Neutrophil (primary cell): Measurements from ENCODE around the gene ACOX1.

Source experiments
- H3K27ac ChIP-seq: fragments of 200-600 bp; sonication (generic); 2 replicates; pipeline ENCODE4 v1.5.1; 2016; ENCODE audit warnings: mild to moderate bottlenecking, moderate library complexity
- H3K27me3 ChIP-seq: fragments of 200-600 bp; sonication (generic); 2 replicates; pipeline ENCODE4 v1.6.0; 2016; ENCODE audit warnings: mild to moderate bottlenecking
- H3K36me3 ChIP-seq: fragments of 200-600 bp; sonication (generic); 2 replicates; pipeline ENCODE4 v1.5.1; 2017
- H3K4me1 ChIP-seq, 2 experiments: fragments of 200-600 bp in 1 of 2; sonication (generic) in 1 of 2; 1 replicate in 1 of 2; 2 replicates in 1 of 2; pipeline versions ENCODE4 v1.5.1 to v1.6.1; 2013 to 2016; ENCODE audit warnings: low read depth in 1 of 2, low read length in 1 of 2, mild to moderate bottlenecking in 1 of 2, moderate library complexity in 1 of 2; ENCODE audit not compliant: control insufficient read depth in 1 of 2, insufficient read depth in 1 of 2
- H3K4me3 ChIP-seq, 2 experiments: fragments of 200-600 bp in 1 of 2; sonication (generic) in 1 of 2; 1 replicate in 1 of 2; 2 replicates in 1 of 2; pipeline ENCODE4 v1.5.1; 2013 to 2016; ENCODE audit warnings: low read depth in 1 of 2, low read length in 1 of 2, mild to moderate bottlenecking in 1 of 2, moderate library complexity in 1 of 2
- H3K9me3 ChIP-seq: fragments of 200-600 bp; sonication (generic); 2 replicates; pipeline ENCODE4 v1.5.1; 2016
- CTCF ChIP-seq: fragments of 200-600 bp; sonication (generic); IDR thresholded peaks from 2 replicates; pipeline ENCODE4 v1.5.1; 2016; ENCODE audit warnings: antibody characterized with exemption

The ACOX1 gene

GRCh38 chr17:76002100-76002499, 23.1 kb upstream of the ACOX1 start:
- Histone ChIP-seq H3K27me3 (no peaks in the 10 kb centered on the region), H3K27ac (no peak overlapping the region), H3K36me3 (peaks cover 24% of the 10 kb centered on the region), H3K4me3 (no peak overlapping the region), H3K4me1 (peaks cover 10 to 11% of the 10 kb centered on the region in 2 experiments), H3K9me3 (no peaks in the 10 kb centered on the region)
- TF ChIP-seq CTCF: no peak

GRCh38 chr17:76000755-76001521, 22.0 kb upstream of the ACOX1 start, which contains the start of gene CDK3:
CDK3 (plus strand) TSS chr17:76000855; CDS start chr17:76001426, 571 bp downstream.
- TF ChIP-seq CTCF: no peak
- Histone ChIP-seq H3K4me1 (peaks cover 20 to 23% of the 10 kb centered on the region in 2 experiments), H3K27ac (no peak within 1 kb of the TSS)

GRCh38 chr17:76000016-76000754, 21.2 kb upstream of the ACOX1 start:
- Histone ChIP-seq H3K4me3 (no peak overlapping the region), H3K27me3 (no peaks in the 10 kb centered on the region), H3K9me3 (no peaks in the 10 kb centered on the region), H3K36me3 (peaks cover 19% of the 10 kb centered on the region), H3K27ac (no peak overlapping the region), H3K4me1 (peaks cover 20 to 23% of the 10 kb centered on the region in 2 experiments)
- peak; percentile 82 for TF ChIP-seq CTCF

More at GRCh38 chr17:76000755-76001521, 22.0 kb upstream of the ACOX1 start, which contains the start of gene CDK3:
- Histone ChIP-seq H3K27me3 (no peaks in the 10 kb centered on the region), H3K36me3 (peaks cover 24% of the 10 kb centered on the region), H3K4me3 (no peak within 1 kb of the TSS), H3K9me3 (no peaks in the 10 kb centered on the region)

- no peak for TF ChIP-seq CTCF
- no peaks in the 10 kb centered on the region for H3K27me3 ChIP-seq
- peak overlapping the region; percentile 2 for H3K27ac ChIP-seq
- H3K4me3 ChIP-seq: no peak overlapping the region
- peaks cover 20 to 23% of the 10 kb centered on the region in 2 experiments for H3K4me1 ChIP-seq
- H3K36me3 ChIP-seq: peaks cover 9% of the 10 kb centered on the region
- no peaks in the 10 kb centered on the region for H3K9me3 ChIP-seq
Measured at GRCh38 chr17:75998327-75998795, 19.4 kb upstream of the ACOX1 start.

GRCh38 chr17:75996665-75997590, 18.0 kb upstream of the ACOX1 start:
- H3K27me3 ChIP-seq: no peaks in the 10 kb centered on the region
- TF ChIP-seq CTCF: no peak
- peaks cover 25 to 29% of the 10 kb centered on the region in 2 experiments for H3K4me1 ChIP-seq
- peak overlapping the region; percentile 30 to 38 for H3K4me3 ChIP-seq
- no peaks in the 10 kb centered on the region for H3K9me3 ChIP-seq
- H3K36me3 ChIP-seq: peaks cover 2% of the 10 kb centered on the region
- peak overlapping the region; percentile 77 for H3K27ac ChIP-seq
